T-cell (primary cell): Measurements from ENCODE around the gene LAMC3. TPM values are rescaled to one million over a fixed set of nuclear protein-coding genes. Genes with fewer than 3 reads are reported as not detected.

Experiments
- ATAC-seq, 4 experiments: fragments of 200-7000 bp in 3 of 4; fragments of 150-1000 bp in 1 of 4; cut with Tn5 transposase; replicated peaks in 1 of 4; 1 replicate in 3 of 4; 2 replicates in 1 of 4; pipeline ENCODE4 v1.10.0; 2021; ENCODE audit warnings: moderate library complexity in 3 of 4, mild to moderate bottlenecking in 2 of 4, moderate number of reproducible peaks in 1 of 4
- CTCF ChIA-PET, 2 donors: fragments of 300-600 bp; sonication (Branson Sonifier 250); formaldehyde crosslinking; loops; one replicate each; lab custom pipeline; 2022; ENCODE audit warnings: antibody characterized with exemption in 2 of 2; lab: Charles Lee
- POLR2A ChIA-PET, 2 donors: fragments of 300-600 bp; sonication (Branson Sonifier 250); formaldehyde crosslinking; loops; one replicate each; lab custom pipeline; 2022; ENCODE audit warnings: antibody characterized with exemption in 2 of 2; lab: Charles Lee
- DNase-seq, 35 experiments: peaks; one replicate each; pipeline versions ENCODE4 v3.0.0 to v3.0.0-alpha.2; 2013 to 2023
- H3K27ac ChIP-seq: one replicate; pipeline ENCODE4 v1.5.1; 2013; ENCODE audit warnings: low read length
- H3K27me3 ChIP-seq, 2 experiments: replicated peaks in 1 of 2; 1 replicate in 1 of 2; 2 replicates in 1 of 2; pipeline versions ENCODE4 v1.6.1 to v1.7.0; 2013; ENCODE audit warnings: low read length in 1 of 2, mixed read lengths in 1 of 2; ENCODE audit not compliant: control insufficient read depth in 2 of 2, insufficient read depth in 2 of 2; ENCODE audit errors: extremely low read depth in 1 of 2
- H3K36me3 ChIP-seq, 2 donors: 1 replicate in 1 of 2; 2 replicates in 1 of 2; pipeline versions ENCODE4 v1.6.1 to v1.7.0; 2013; ENCODE audit warnings: low read length in 1 of 2; ENCODE audit not compliant: control insufficient read depth in 2 of 2, insufficient read depth in 1 of 2; ENCODE audit errors: extremely low read depth in 1 of 2
- H3K4me1 ChIP-seq, 2 experiments: 1 replicate in 1 of 2; 2 replicates in 1 of 2; pipeline versions ENCODE4 v1.6.1 to v1.7.0; 2013; ENCODE audit warnings: low read length in 2 of 2, mixed read lengths in 1 of 2; ENCODE audit not compliant: insufficient read depth in 2 of 2, control insufficient read depth in 1 of 2; ENCODE audit errors: extremely low read depth in 1 of 2
- H3K4me3 ChIP-seq, 2 donors: 1 replicate in 1 of 2; 2 replicates in 1 of 2; pipeline versions ENCODE4 v1.5.1 to v1.7.0; 2013; ENCODE audit warnings: mild to moderate bottlenecking in 2 of 2, low read length in 1 of 2, moderate library complexity in 1 of 2; ENCODE audit not compliant: control insufficient read depth in 1 of 2; ENCODE audit errors: extremely low read depth in 1 of 2
- H3K9me3 ChIP-seq: 2 replicates; pipeline ENCODE4 v1.7.0; 2013
- H3K27ac Mint-ChIP-seq, 2 donors: one replicate each; pipeline ENCODE4 v1.8.0; 2020 to 2021; ENCODE audit warnings: mild to moderate bottlenecking in 2 of 2, mixed read lengths in 2 of 2
- H3K27me3 Mint-ChIP-seq, 2 donors: one replicate each; pipeline ENCODE4 v1.8.0; 2021 to 2022; ENCODE audit warnings: mixed read lengths in 2 of 2
- H3K36me3 Mint-ChIP-seq: one replicate; pipeline ENCODE4 v1.8.0; 2021; ENCODE audit warnings: mixed read lengths
- H3K4me1 Mint-ChIP-seq, 3 donors: one replicate each; pipeline ENCODE4 v1.8.0; 2020 to 2022; ENCODE audit warnings: mixed read lengths in 3 of 3, mild to moderate bottlenecking in 1 of 3
- H3K4me3 Mint-ChIP-seq, 3 donors: one replicate each; pipeline ENCODE4 v1.8.0; 2020 to 2022; ENCODE audit warnings: mild to moderate bottlenecking in 3 of 3, mixed read lengths in 3 of 3, moderate library complexity in 3 of 3
- H3K9me3 Mint-ChIP-seq, 3 donors: one replicate each; pipeline ENCODE4 v1.8.0; 2020 to 2022; ENCODE audit warnings: mixed read lengths in 3 of 3
- WGBS: methylation state at CpG from one replicate; pipeline ENCODE4 v1.1.5; 2013; ENCODE audit warnings: missing lambda C conversion rate; ENCODE audit not compliant: insufficient coverage; 5-methylcytosine and 5-hydroxymethylcytosine counted together
- total RNA-seq, 35 experiments: library from RNA in 6 of 35; stranded (reverse) in 6 of 35; fragments of 120-200 nt in 1 of 35; gene quantifications; one replicate each; pipeline versions ENCODE4 v1.2.1 to v1.2.4 and lab custom pipeline; 2013 to 2026

The LAMC3 gene
- total RNA-seq, 5 donors from 2014 or later (not counting 1 experiment from before 2014, with no cell fraction given): 0.35 to 3.7 (median 1.8) TPM

GRCh38 chr9:131012396-131012917, 3.5 kb downstream of the LAMC3 start:
- H3K27ac ChIP-seq: no peak overlapping the region
- peaks cover 5 to 68% of the 10 kb centered on the region in 2 experiments for H3K27me3 ChIP-seq
- Mint-ChIP-seq H3K4me1 (peaks cover 0 to 3% (median 3%) of the 10 kb centered on the region in 3 donors), H3K27me3 (peaks cover 26 to 58% of the 10 kb centered on the region in 2 donors), H3K4me3 (no peak overlapping the region), H3K9me3 (no peaks in the 10 kb centered on the region), H3K27ac (no peak overlapping the region), H3K36me3 (no peaks in the 10 kb centered on the region)
- CTCF ChIA-PET: no interaction called here
- POLR2A ChIA-PET: no interaction called here
- H3K9me3 ChIP-seq: no peaks in the 10 kb centered on the region
- DNase-seq (no peak), ATAC-seq (no peak)
- no peak overlapping the region for H3K4me3 ChIP-seq
- no peaks in the 10 kb centered on the region for H3K4me1 ChIP-seq
- 63% methylated on average over 16 of the region's 22 CpGs for WGBS
- no peaks in the 10 kb centered on the region for H3K36me3 ChIP-seq

GRCh38 chr9:131013015-131013755, 4.2 kb downstream of the LAMC3 start:
- Mint-ChIP-seq H3K36me3 (no peaks in the 10 kb centered on the region), H3K9me3 (no peaks in the 10 kb centered on the region), H3K27ac (no peak overlapping the region), H3K4me3 (no peak overlapping the region), H3K27me3 (peaks cover 25 to 52% of the 10 kb centered on the region in 2 donors), H3K4me1 (peaks cover 0 to 3% (median 3%) of the 10 kb centered on the region in 3 donors)
- Histone ChIP-seq H3K9me3 (no peaks in the 10 kb centered on the region), H3K4me1 (no peaks in the 10 kb centered on the region), H3K4me3 (no peak overlapping the region), H3K27me3 (peaks cover 4 to 64% of the 10 kb centered on the region in 2 experiments), H3K27ac (no peak overlapping the region), H3K36me3 (no peaks in the 10 kb centered on the region)
- ChIA-PET POLR2A (no interaction called here), CTCF (no interaction called here)
- WGBS: 76% methylated on average over 16 of the region's 22 CpGs
- ATAC-seq (no peak), DNase-seq (no peak)

GRCh38 chr9:131013771-131014676, 5.0 kb downstream of the LAMC3 start:
- Histone ChIP-seq H3K4me3 (no peak overlapping the region), H3K9me3 (no peaks in the 10 kb centered on the region), H3K4me1 (no peaks in the 10 kb centered on the region), H3K27ac (no peak overlapping the region), H3K36me3 (no peaks in the 10 kb centered on the region), H3K27me3 (peaks cover 3 to 64% of the 10 kb centered on the region in 2 experiments)
- H3K4me1 Mint-ChIP-seq: peaks cover 0 to 2% (median 0%) of the 10 kb centered on the region in 3 donors
- no peak overlapping the region for H3K4me3 Mint-ChIP-seq
- H3K9me3 Mint-ChIP-seq: no peaks in the 10 kb centered on the region
- no peaks in the 10 kb centered on the region for H3K36me3 Mint-ChIP-seq
- POLR2A ChIA-PET: no interaction called here
- CTCF ChIA-PET: no interaction called here
- no peak for ATAC-seq
- H3K27ac Mint-ChIP-seq: no peak overlapping the region
- 82% methylated on average over 16 of the region's 18 CpGs for WGBS
- H3K27me3 Mint-ChIP-seq: peaks cover 27 to 54% of the 10 kb centered on the region in 2 donors
- DNase-seq: no peak

GRCh38 chr9:131015112-131015511, 6.1 kb downstream of the LAMC3 start:
- no peak for DNase-seq
- no peaks in the 10 kb centered on the region for H3K4me1 ChIP-seq
- no peak overlapping the region for H3K4me3 ChIP-seq
- H3K36me3 ChIP-seq: no peaks in the 10 kb centered on the region
- no peak for ATAC-seq
- H3K9me3 Mint-ChIP-seq: no peaks in the 10 kb centered on the region
- ChIA-PET POLR2A (no interaction called here), CTCF (no interaction called here)
- H3K27me3 ChIP-seq: peaks cover 3 to 59% of the 10 kb centered on the region in 2 experiments
- H3K27me3 Mint-ChIP-seq: peaks cover 30 to 52% of the 10 kb centered on the region in 2 donors
- H3K4me3 Mint-ChIP-seq: no peak overlapping the region
- no peaks in the 10 kb centered on the region for H3K4me1 Mint-ChIP-seq
- H3K27ac ChIP-seq: no peak overlapping the region
- H3K9me3 ChIP-seq: no peaks in the 10 kb centered on the region
- H3K27ac Mint-ChIP-seq: no peak overlapping the region
- H3K36me3 Mint-ChIP-seq: no peaks in the 10 kb centered on the region
- 87% methylated on average over 8 of the region's 8 CpGs for WGBS

- WGBS: 83% methylated on average over 4 of the region's 6 CpGs
- ChIA-PET POLR2A (no interaction called here), CTCF (no interaction called here)
- Histone ChIP-seq H3K27me3 (peaks cover 3 to 52% of the 10 kb centered on the region in 2 experiments), H3K27ac (no peak overlapping the region), H3K9me3 (no peaks in the 10 kb centered on the region), H3K36me3 (no peaks in the 10 kb centered on the region), H3K4me1 (no peaks in the 10 kb centered on the region), H3K4me3 (no peak overlapping the region)
- H3K36me3 Mint-ChIP-seq: no peaks in the 10 kb centered on the region
- ATAC-seq (no peak), DNase-seq (no peak)
- no peak overlapping the region for H3K27ac Mint-ChIP-seq
- H3K9me3 Mint-ChIP-seq: no peaks in the 10 kb centered on the region
- H3K4me1 Mint-ChIP-seq: no peaks in the 10 kb centered on the region
- H3K4me3 Mint-ChIP-seq: no peak overlapping the region
- peaks cover 27 to 45% of the 10 kb centered on the region in 2 donors for H3K27me3 Mint-ChIP-seq
These were observed 7.0 kb downstream of the LAMC3 start for GRCh38 chr9:131015876-131016397.

- H3K36me3 ChIP-seq: no peaks in the 10 kb centered on the region
- H3K4me1 Mint-ChIP-seq: no peaks in the 10 kb centered on the region
- H3K4me3 Mint-ChIP-seq: no peak overlapping the region
- H3K27ac ChIP-seq: no peak overlapping the region
- H3K9me3 Mint-ChIP-seq: no peaks in the 10 kb centered on the region
- H3K4me3 ChIP-seq: no peak overlapping the region
- H3K27me3 ChIP-seq: peaks cover 2 to 46% of the 10 kb centered on the region in 2 experiments
- ChIA-PET CTCF (no interaction called here), POLR2A (no interaction called here)
- ATAC-seq (no peak), DNase-seq (no peak)
- H3K36me3 Mint-ChIP-seq: no peaks in the 10 kb centered on the region
- H3K9me3 ChIP-seq: no peaks in the 10 kb centered on the region
- no peak overlapping the region for H3K27ac Mint-ChIP-seq
- H3K4me1 ChIP-seq: no peaks in the 10 kb centered on the region
- 85% methylated on average over 17 of the region's 21 CpGs for WGBS
- peaks cover 19 to 36% of the 10 kb centered on the region in 2 donors for H3K27me3 Mint-ChIP-seq
These were observed 8.1 kb downstream of the LAMC3 start for GRCh38 chr9:131017067-131017466.
